ENCODE results near the gene TOB2.
"Not testable (repeated sequence)": the region's sequence is repeated elsewhere in the genome, so short reads cannot be mapped to it uniquely, and the experiment has no call there.

TOB2 gene

DNA sequence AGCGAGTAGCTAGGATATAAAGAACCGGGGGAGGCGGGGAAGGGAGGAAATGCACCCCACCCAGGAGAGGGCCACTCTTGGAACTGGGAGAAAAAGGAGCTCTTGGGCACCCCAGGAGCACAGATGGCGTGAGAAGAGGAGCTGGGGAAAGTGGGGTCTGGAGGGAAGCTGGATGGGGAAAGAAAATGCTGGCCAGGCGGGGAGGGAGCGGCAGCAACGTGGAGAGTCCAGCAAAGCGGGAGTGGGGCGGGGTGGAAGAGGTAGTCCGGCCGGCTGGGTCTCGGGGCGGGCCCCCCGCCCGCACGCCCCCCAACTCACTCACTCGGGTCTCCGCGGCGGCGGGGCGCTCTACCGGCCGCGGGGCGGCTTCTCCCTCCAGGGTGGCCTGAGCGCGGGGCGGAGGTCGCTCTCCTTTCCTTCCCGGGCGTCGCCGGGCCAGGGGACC is 522 bp downstream of the TOB2 start:
- no peak for DNase-seq (ENCODE audit: low read depth)
- no peak for TF ChIP-seq CTCF (IDR thresholded peaks at IDR 0.05; ENCODE audit: insufficient read depth, low read depth, low read length, missing control alignments)
- peak overlapping the region; percentile 82 for H3K4me3 ChIP-seq (ENCODE audit: low read depth, low read length)

- DNase-seq (ENCODE audit: low read depth) = peak; percentile 38
- no peak for TF ChIP-seq CTCF (IDR thresholded peaks at IDR 0.05; ENCODE audit: insufficient read depth, low read depth, low read length, missing control alignments)
- H3K4me3 ChIP-seq (ENCODE audit: low read depth, low read length) = peak overlapping the region; percentile 82
Measured at GRCh38 chr22:41445129-41446056, 1.2 kb downstream of the TOB2 start.

- H3K4me3 ChIP-seq (ENCODE audit: low read depth, low read length) = peak overlapping the region; percentile 82
- TF ChIP-seq CTCF (IDR thresholded peaks at IDR 0.05; ENCODE audit: insufficient read depth, low read depth, low read length, missing control alignments) = no peak
- DNase-seq (ENCODE audit: low read depth) = peak; percentile 95
Measured at GRCh38 chr22:41444360-41445128, 2.1 kb downstream of the TOB2 start.

- no peak overlapping the region for H3K4me3 ChIP-seq (ENCODE audit: low read depth, low read length)
- DNase-seq (ENCODE audit: low read depth) = no peak
- no peak for TF ChIP-seq CTCF (IDR thresholded peaks at IDR 0.05; ENCODE audit: insufficient read depth, low read depth, low read length, missing control alignments)
Measured at GRCh38 chr22:41442240-41442792, 4.3 kb downstream of the TOB2 start.

- DNase-seq (ENCODE audit: low read depth); H3K4me3 ChIP-seq (ENCODE audit: low read depth, low read length): not testable (repeated sequence)
Measured at GRCh38 chr22:41440511-41440910, 6.1 kb downstream of the TOB2 start.

- H3K4me3 ChIP-seq (ENCODE audit: low read depth, low read length) = no peak overlapping the region
- TF ChIP-seq CTCF (IDR thresholded peaks at IDR 0.05; ENCODE audit: insufficient read depth, low read depth, low read length, missing control alignments) = no peak
- DNase-seq (ENCODE audit: low read depth) = no peak
Measured at GRCh38 chr22:41437198-41437597, 9.4 kb downstream of the TOB2 start.

All from GM12865 (cell line).